ENCODE measurements around the gene DDR2. TPM values are rescaled to one million over a fixed set of nuclear protein-coding genes. Genes with fewer than 3 reads are reported as not detected.

DDR2 gene
- total RNA-seq, 2 experiments from 2014 or later: 0.19 TPM; not detected in 1

DNA sequence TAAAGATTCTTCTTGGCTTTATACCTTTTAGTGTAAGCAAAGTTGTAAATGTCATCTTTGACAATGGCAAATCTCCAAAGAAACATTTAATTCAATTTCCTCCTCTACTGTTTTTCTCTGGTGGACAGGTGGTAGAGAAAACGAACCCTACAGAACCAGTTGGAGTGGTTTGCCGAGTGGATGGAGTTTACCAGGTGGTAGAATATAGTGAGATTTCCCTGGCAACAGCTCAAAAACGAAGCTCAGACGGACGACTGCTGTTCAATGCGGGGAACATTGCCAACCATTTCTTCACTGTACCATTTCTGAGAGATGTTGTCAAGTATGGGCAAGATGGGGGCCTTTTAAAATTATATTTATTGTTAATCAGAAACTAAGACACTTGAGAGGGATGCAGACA, 44.9 kb upstream of the DDR2 start:
- ChIA-PET POLR2A (no interaction called here), CTCF (ENCODE audit: unreplicated experiment) (no interaction called here)
- DNase-seq (ENCODE audit: low spot score): no peak
- no peaks in the 10 kb centered on the region for H3K9me3 ChIP-seq (ENCODE audit: low read length)
- H4K20me1 ChIP-seq (ENCODE audit: insufficient read depth, low read length): no peaks in the 10 kb centered on the region
- TF ChIP-seq, protein P1, sequence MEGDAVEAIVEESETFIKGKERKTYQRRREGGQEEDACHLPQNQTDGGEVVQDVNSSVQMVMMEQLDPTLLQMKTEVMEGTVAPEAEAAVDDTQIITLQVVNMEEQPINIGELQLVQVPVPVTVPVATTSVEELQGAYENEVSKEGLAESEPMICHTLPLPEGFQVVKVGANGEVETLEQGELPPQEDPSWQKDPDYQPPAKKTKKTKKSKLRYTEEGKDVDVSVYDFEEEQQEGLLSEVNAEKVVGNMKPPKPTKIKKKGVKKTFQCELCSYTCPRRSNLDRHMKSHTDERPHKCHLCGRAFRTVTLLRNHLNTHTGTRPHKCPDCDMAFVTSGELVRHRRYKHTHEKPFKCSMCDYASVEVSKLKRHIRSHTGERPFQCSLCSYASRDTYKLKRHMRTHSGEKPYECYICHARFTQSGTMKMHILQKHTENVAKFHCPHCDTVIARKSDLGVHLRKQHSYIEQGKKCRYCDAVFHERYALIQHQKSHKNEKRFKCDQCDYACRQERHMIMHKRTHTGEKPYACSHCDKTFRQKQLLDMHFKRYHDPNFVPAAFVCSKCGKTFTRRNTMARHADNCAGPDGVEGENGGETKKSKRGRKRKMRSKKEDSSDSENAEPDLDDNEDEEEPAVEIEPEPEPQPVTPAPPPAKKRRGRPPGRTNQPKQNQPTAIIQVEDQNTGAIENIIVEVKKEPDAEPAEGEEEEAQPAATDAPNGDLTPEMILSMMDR (conservative IDR thresholded peaks at IDR 0.05; ENCODE audit: low read length): no peak
- no peak for TF ChIP-seq EZH2phosphoT487 (IDR thresholded peaks at IDR 0.05; ENCODE audit: borderline replicate concordance, low read depth, low read length)
- no TSS peak for BruUV-seq (replicated peaks)
- peaks cover 31% of the 10 kb centered on the region for H3K36me3 ChIP-seq (ENCODE audit: insufficient read depth, low read length)
- no peaks in the 10 kb centered on the region for H3K4me1 ChIP-seq (ENCODE audit: insufficient read depth, low read length, poor library complexity, severe bottlenecking)
- H3K4me3 ChIP-seq (ENCODE audit: low read depth, low read length, poor library complexity, severe bottlenecking): no peak overlapping the region
- H2AFZ ChIP-seq (ENCODE audit: low read length): no peak overlapping the region
- no peaks in the 10 kb centered on the region for H3K9me2 ChIP-seq (ENCODE audit: insufficient read depth, low read length)
- no peak overlapping the region for H3K4me2 ChIP-seq (ENCODE audit: low read length)
- no peak overlapping the region for H3K27ac ChIP-seq (ENCODE audit: low read depth, low read length, poor library complexity, severe bottlenecking)
- intact Hi-C loops (cut with micrococcal nuclease; ENCODE audit: unreplicated experiment): no loop called here
- H3K79me2 ChIP-seq (ENCODE audit: insufficient read depth, low read depth, low read length): no peaks in the 10 kb centered on the region

DNA sequence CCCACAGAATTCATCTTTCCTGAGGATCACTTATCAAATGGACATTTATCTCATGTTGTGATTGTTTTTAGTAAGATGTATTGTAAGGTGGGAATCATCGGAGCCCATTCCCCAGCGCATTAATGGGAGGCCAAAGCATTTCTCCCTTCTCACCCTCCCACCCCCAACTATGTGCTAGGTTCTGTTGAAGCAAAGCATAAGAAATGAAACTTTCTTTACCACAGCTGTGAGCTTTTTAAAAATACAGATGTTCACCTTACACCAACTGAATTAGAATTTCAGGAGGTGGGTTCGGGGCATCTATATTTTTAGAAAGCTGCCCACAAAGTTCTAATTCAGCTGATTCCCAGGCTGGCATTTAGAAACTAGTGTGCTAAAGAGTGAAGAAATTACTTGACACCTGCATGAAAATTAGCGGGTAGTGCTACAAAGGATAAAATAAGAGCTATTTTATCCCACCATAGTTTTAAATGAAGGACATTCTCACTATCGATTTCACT, 44.5 kb upstream of the DDR2 start:
- CTCF ChIA-PET (ENCODE audit: unreplicated experiment): no interaction called here

DNA sequence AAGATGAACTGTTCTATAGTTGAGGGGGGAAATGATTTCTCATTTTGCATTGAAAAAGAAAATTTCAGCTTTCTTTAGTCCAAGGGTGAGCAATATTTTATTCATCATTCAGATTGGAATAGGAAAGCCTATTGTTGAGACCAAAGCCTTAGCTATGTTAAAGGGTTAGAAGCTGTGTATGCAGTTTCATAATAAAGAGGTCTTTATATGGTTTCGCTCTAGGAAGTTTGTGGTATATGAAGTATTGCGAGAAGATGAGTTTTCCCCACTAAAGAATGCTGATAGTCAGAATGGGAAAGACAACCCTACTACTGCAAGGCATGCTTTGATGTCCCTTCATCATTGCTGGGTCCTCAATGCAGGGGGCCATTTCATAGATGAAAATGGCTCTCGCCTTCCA, 42.2 kb upstream of the DDR2 start:
- CTCF ChIA-PET (ENCODE audit: unreplicated experiment): no interaction called here

More for the DNA sequence above, 44.5 kb upstream of the DDR2 start:
- intact Hi-C loops (cut with micrococcal nuclease; ENCODE audit: unreplicated experiment): no loop called here
- no peak for DNase-seq (ENCODE audit: low spot score)
- no TSS peak for BruUV-seq (replicated peaks)
- H3K4me1 ChIP-seq (ENCODE audit: insufficient read depth, low read length, poor library complexity, severe bottlenecking): no peaks in the 10 kb centered on the region
- H3K9me3 ChIP-seq (ENCODE audit: low read length): no peaks in the 10 kb centered on the region
- H3K4me2 ChIP-seq (ENCODE audit: low read length): no peak overlapping the region
- no peak overlapping the region for H3K4me3 ChIP-seq (ENCODE audit: low read depth, low read length, poor library complexity, severe bottlenecking)
- H3K9me2 ChIP-seq (ENCODE audit: insufficient read depth, low read length): no peaks in the 10 kb centered on the region
- H3K27ac ChIP-seq (ENCODE audit: low read depth, low read length, poor library complexity, severe bottlenecking): no peak overlapping the region
- peaks cover 33% of the 10 kb centered on the region for H3K36me3 ChIP-seq (ENCODE audit: insufficient read depth, low read length)
- H2AFZ ChIP-seq (ENCODE audit: low read length): no peak overlapping the region
- POLR2A ChIA-PET: interaction anchor here (0.7 kb wide), 1 partner anchor 14 kb away, joined by 3 read pairs; no protein-coding TSS in a partner anchor
- no peaks in the 10 kb centered on the region for H4K20me1 ChIP-seq (ENCODE audit: insufficient read depth, low read length)
- TF ChIP-seq, protein P1 (conservative IDR thresholded peaks at IDR 0.05; ENCODE audit: low read length): no peak
- TF ChIP-seq EZH2phosphoT487 (IDR thresholded peaks at IDR 0.05; ENCODE audit: borderline replicate concordance, low read depth, low read length): no peak
- H3K79me2 ChIP-seq (ENCODE audit: insufficient read depth, low read depth, low read length): no peaks in the 10 kb centered on the region

More for the DNA sequence above, 42.2 kb upstream of the DDR2 start:
- H3K27ac ChIP-seq (ENCODE audit: low read depth, low read length, poor library complexity, severe bottlenecking): no peak overlapping the region
- H3K9me2 ChIP-seq (ENCODE audit: insufficient read depth, low read length): no peaks in the 10 kb centered on the region
- no TSS peak for BruUV-seq (replicated peaks)
- no peaks in the 10 kb centered on the region for H3K4me1 ChIP-seq (ENCODE audit: insufficient read depth, low read length, poor library complexity, severe bottlenecking)
- no peak for DNase-seq (ENCODE audit: low spot score)
- peaks cover 38% of the 10 kb centered on the region for H3K36me3 ChIP-seq (ENCODE audit: insufficient read depth, low read length)
- intact Hi-C loops (cut with micrococcal nuclease; ENCODE audit: unreplicated experiment): no loop called here
- H3K4me3 ChIP-seq (ENCODE audit: low read depth, low read length, poor library complexity, severe bottlenecking): no peak overlapping the region
- TF ChIP-seq, protein P1 (conservative IDR thresholded peaks at IDR 0.05; ENCODE audit: low read length): no peak
- TF ChIP-seq EZH2phosphoT487 (IDR thresholded peaks at IDR 0.05; ENCODE audit: borderline replicate concordance, low read depth, low read length): no peak
- H4K20me1 ChIP-seq (ENCODE audit: insufficient read depth, low read length): no peaks in the 10 kb centered on the region
- POLR2A ChIA-PET: interaction anchor here (0.6 to 1.6 kb wide), 3 partner anchors 9 to 596 kb away, joined by 3 to 8 read pairs (median 5); no protein-coding TSS in a partner anchor
- no peaks in the 10 kb centered on the region for H3K79me2 ChIP-seq (ENCODE audit: insufficient read depth, low read depth, low read length)
- no peaks in the 10 kb centered on the region for H3K9me3 ChIP-seq (ENCODE audit: low read length)
- H3K4me2 ChIP-seq (ENCODE audit: low read length): no peak overlapping the region
- no peak overlapping the region for H2AFZ ChIP-seq (ENCODE audit: low read length)

Data from OCI-LY7 (cell line).